ENCODE results near the gene KCND3. TPM values are rescaled to one million over a fixed set of nuclear protein-coding genes. Genes with fewer than 3 reads are reported as not detected.

KCND3 gene
- total RNA-seq, 4 donors from 2014 or later = 0.35 to 4.1 (median 0.90) TPM

DNA sequence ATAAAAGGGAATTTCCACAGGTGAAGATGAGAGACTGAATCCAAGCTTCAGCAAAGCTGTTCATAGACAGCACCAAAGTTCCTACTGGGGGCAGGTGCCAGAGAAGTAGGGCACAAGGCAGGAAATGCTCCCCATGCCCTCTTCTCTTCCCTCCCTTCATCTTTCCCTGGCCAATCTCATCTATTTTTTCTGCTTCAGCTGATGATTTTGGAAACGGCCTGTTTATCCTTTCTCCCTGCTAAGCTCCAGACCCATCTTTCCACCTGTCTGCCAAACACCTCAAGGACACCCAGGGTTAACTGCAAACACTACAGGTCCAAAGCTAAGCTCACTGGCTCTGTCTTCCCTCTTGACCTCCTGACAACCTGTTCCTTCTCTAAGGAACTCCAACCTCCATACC lies 18.1 kb downstream of the KCND3 start:
- Histone ChIP-seq H3K27ac (no peak overlapping the region), H3K9me3 (no peaks in the 10 kb centered on the region), H3K36me3 (no peaks in the 10 kb centered on the region), H3K4me3 (no peak overlapping the region), H3K27me3 (no peaks in the 10 kb centered on the region), H3K4me1 (no peaks in the 10 kb centered on the region)
- DNase-seq = no peak
- TF ChIP-seq, protein P1, sequence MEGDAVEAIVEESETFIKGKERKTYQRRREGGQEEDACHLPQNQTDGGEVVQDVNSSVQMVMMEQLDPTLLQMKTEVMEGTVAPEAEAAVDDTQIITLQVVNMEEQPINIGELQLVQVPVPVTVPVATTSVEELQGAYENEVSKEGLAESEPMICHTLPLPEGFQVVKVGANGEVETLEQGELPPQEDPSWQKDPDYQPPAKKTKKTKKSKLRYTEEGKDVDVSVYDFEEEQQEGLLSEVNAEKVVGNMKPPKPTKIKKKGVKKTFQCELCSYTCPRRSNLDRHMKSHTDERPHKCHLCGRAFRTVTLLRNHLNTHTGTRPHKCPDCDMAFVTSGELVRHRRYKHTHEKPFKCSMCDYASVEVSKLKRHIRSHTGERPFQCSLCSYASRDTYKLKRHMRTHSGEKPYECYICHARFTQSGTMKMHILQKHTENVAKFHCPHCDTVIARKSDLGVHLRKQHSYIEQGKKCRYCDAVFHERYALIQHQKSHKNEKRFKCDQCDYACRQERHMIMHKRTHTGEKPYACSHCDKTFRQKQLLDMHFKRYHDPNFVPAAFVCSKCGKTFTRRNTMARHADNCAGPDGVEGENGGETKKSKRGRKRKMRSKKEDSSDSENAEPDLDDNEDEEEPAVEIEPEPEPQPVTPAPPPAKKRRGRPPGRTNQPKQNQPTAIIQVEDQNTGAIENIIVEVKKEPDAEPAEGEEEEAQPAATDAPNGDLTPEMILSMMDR (IDR thresholded peaks at IDR 0.05) = no peak
- TF ChIP-seq POLR2A (IDR thresholded peaks at IDR 0.05) = no peak

DNA sequence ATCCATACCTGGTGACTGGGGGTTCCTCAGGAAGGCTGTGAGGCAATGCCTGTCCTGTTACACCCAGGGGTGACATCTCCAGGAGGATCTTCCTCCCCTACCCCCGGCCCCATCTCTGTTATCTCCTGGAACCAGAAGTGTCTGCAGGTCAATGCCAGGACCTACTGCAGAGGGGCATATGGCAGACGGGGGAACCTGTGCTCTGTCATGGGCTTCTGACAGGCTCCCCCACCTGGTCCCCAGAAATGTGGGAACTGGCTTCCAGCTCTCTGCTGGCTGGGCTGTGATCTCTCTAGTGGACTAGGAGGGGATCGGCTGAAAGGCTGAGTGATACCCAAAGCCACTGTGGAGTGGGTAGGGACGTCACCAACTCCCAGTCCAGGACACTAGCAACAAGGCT lies 21.0 kb downstream of the KCND3 start:
- Histone ChIP-seq H3K36me3 (no peaks in the 10 kb centered on the region), H3K27ac (no peak overlapping the region), H3K27me3 (no peaks in the 10 kb centered on the region), H3K9me3 (no peaks in the 10 kb centered on the region), H3K4me3 (no peak overlapping the region), H3K4me1 (no peaks in the 10 kb centered on the region)
- no peak for DNase-seq
- TF ChIP-seq POLR2A (IDR thresholded peaks at IDR 0.05) = no peak
- TF ChIP-seq, protein P1 (IDR thresholded peaks at IDR 0.05) = no peak

DNA sequence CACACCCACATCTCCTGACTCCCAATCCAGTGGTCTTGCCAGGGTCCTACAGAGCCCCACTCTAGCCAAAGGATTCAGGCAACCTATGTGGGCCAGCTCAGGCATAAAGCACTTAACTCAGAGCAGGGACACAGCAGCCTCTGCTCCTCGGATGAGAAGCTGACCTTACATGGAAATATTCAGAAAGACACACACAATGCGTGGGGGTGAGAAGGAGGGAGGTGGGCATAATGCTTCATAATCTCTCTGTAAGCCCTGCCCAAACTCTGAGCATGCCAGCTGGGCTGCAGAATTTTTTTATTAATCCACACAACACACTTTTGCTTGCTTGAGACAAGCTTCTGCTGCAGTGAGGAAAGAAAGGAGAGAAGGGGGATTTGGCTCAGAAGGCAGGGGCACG lies 21.6 kb downstream of the KCND3 start:
- TF ChIP-seq POLR2A (IDR thresholded peaks at IDR 0.05) = no peak
- TF ChIP-seq, protein P1 (IDR thresholded peaks at IDR 0.05) = no peak
- no peak overlapping the region for H3K27ac ChIP-seq
- no peaks in the 10 kb centered on the region for H3K36me3 ChIP-seq
- no peak overlapping the region for H3K4me3 ChIP-seq
- no peaks in the 10 kb centered on the region for H3K27me3 ChIP-seq
- DNase-seq = no peak
- H3K4me1 ChIP-seq = no peaks in the 10 kb centered on the region
- H3K9me3 ChIP-seq = no peaks in the 10 kb centered on the region

DNA sequence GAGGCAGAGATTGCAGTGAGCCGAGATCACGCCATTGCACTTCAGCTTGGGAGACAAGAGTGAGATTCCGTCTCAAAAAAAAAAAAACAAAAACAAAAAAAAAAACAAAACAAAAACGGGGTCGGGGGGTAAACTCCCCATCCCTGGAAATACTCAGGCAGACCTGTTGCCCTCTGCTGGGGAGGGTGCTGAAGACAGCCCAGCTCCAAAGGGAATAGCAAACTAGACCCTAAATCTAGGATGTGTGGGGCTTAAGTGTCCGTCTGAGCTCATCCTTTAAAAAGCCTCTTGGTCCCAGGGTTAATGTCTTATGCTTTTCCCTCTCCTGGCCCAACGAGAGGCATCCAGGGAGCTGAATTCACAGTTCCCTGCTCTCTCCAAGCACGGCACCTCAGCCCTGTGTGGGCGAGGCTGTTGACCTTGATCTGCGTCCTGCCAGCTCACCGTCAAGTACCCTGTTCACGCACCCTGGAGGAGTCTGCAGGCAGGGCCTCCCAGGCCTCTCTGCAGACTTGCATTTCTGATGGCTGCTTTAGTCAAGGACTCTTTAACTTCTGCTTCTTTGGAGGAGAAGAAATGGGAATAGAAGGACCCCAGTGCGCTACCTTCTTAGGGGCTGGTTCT lies 22.3 kb downstream of the KCND3 start:
- H3K4me3 ChIP-seq = no peak overlapping the region
- DNase-seq = no peak
- no peaks in the 10 kb centered on the region for H3K27me3 ChIP-seq
- H3K27ac ChIP-seq = no peak overlapping the region
- TF ChIP-seq, protein P1 (IDR thresholded peaks at IDR 0.05) = no peak
- TF ChIP-seq POLR2A (IDR thresholded peaks at IDR 0.05) = no peak
- H3K9me3 ChIP-seq = no peaks in the 10 kb centered on the region
- no peaks in the 10 kb centered on the region for H3K4me1 ChIP-seq
- no peaks in the 10 kb centered on the region for H3K36me3 ChIP-seq

- Histone ChIP-seq H3K27me3 (no peaks in the 10 kb centered on the region), H3K27ac (no peak overlapping the region), H3K36me3 (no peaks in the 10 kb centered on the region), H3K4me1 (no peaks in the 10 kb centered on the region), H3K4me3 (no peak overlapping the region), H3K9me3 (no peaks in the 10 kb centered on the region)
- no peak for TF ChIP-seq POLR2A (IDR thresholded peaks at IDR 0.05)
- TF ChIP-seq, protein P1 (IDR thresholded peaks at IDR 0.05) = no peak
- no peak for DNase-seq
Measured at GRCh38 chr1:111965781-111966443, 23.6 kb downstream of the KCND3 start.

Data from Peyer's patch (tissue), 4 donors.